GM10248 (cell line): ENCODE results near the gene CDON.
"Not testable (repeated sequence)": the region's sequence is repeated elsewhere in the genome, so short reads cannot be mapped to it uniquely, and the experiment has no call there.

Experiments
- CTCF ChIA-PET: fragments of 300-600 bp; sonication (Branson Sonifier 250); formaldehyde crosslinking; extraction: SDS; loops from one replicate; lab custom pipeline; 2021; ENCODE audit warnings: antibody characterized with exemption; lab: Yijun Ruan, JAX
- POLR2A ChIA-PET: fragments of 350-650 bp; sonication (Branson Sonifier 250); formaldehyde crosslinking; extraction: SDS; loops from one replicate; lab custom pipeline; 2020; ENCODE audit warnings: antibody characterized with exemption; lab: Yijun Ruan, JAX
- DNase-seq: peaks from one replicate; pipeline ENCODE4 v3.0.0; 2012; ENCODE audit errors: extremely low spot score
- TF ChIP-seq, protein P1 (sequence below): IDR thresholded peaks from 2 replicates; pipeline ENCODE4 v1.5.1; 2012; ENCODE audit warnings: mild to moderate bottlenecking, low read depth; ENCODE audit errors: extremely low read depth, missing control alignments, control extremely low read depth

Gene CDON

DNA sequence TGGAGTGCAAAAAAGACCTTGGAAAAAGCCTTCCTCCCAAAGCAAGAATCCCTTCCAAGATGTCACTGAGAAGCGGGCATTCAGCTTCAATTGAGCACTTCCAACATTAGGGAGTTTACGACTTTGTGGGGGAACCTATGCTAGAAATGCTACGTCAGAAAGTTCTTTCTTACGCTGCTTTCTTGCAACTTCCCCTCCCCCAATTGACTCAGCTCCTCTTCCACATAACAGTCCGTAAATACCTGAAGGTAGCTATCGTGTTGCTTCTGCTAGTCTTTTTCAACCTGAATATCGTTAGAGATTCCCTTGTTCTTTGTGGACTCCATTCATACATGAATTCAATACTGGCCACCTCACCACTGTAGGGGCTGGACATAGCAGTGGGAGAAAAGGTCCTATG, 69.8 kb downstream of the CDON start:
- TF ChIP-seq, protein P1, sequence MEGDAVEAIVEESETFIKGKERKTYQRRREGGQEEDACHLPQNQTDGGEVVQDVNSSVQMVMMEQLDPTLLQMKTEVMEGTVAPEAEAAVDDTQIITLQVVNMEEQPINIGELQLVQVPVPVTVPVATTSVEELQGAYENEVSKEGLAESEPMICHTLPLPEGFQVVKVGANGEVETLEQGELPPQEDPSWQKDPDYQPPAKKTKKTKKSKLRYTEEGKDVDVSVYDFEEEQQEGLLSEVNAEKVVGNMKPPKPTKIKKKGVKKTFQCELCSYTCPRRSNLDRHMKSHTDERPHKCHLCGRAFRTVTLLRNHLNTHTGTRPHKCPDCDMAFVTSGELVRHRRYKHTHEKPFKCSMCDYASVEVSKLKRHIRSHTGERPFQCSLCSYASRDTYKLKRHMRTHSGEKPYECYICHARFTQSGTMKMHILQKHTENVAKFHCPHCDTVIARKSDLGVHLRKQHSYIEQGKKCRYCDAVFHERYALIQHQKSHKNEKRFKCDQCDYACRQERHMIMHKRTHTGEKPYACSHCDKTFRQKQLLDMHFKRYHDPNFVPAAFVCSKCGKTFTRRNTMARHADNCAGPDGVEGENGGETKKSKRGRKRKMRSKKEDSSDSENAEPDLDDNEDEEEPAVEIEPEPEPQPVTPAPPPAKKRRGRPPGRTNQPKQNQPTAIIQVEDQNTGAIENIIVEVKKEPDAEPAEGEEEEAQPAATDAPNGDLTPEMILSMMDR, result no peak
- CTCF ChIA-PET, result no interaction called here
- POLR2A ChIA-PET, result no interaction called here
- DNase-seq, result no peak

DNA sequence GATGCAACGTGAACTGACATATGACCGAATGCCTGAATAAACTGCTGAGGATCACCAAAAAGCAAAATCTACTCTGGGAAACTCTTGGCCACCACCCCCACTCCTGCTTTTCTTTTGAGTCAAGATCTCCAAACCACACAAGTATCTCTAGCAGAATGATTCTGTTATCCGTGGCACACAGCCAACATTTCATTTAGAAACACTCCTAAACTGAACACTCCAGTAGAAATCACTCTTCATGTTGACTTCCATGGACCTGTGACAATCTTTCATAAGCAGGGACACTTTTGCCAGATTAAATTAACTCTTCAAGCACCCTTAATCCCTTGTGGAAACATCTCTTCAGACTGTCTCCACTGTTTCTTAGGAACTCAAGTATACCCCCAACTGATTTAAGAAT, 72.4 kb downstream of the CDON start:
- no peak for DNase-seq
- CTCF ChIA-PET, result no interaction called here
- POLR2A ChIA-PET, result no interaction called here
- TF ChIP-seq, protein P1, result no peak

DNA sequence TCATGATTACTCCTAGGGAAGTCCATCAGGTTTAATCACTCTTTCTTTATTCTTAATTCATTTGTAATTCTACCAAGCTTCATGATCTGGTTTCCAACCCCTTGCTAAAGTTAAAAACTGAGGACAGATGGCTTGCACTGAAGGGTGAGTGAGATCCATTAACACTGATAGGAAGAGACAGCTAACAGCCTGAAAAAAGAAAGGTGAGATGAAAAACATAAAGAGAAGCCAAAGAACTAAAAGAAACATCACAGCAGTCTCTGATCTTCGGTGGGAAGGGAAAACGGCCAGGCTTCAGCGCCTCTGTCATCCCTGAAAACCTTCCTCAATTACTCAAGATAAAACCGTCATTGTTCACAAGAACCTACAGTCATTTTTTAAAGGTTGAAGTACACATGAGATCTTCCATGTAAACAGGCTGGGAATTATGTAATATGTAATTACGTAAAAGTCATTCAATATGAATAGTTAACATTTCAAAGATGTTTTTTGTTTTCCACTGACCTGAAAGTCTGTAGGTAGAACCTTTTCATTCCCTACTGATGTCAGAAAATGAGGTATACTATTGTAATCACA, 75.5 kb downstream of the CDON start:
- CTCF ChIA-PET, result interaction anchor here (1.7 kb wide), 1 partner anchor 13 kb away, joined by 3 read pairs; no protein-coding TSS in a partner anchor
- no peak for DNase-seq
- TF ChIP-seq, protein P1, result no peak
- POLR2A ChIA-PET, result no interaction called here

DNA sequence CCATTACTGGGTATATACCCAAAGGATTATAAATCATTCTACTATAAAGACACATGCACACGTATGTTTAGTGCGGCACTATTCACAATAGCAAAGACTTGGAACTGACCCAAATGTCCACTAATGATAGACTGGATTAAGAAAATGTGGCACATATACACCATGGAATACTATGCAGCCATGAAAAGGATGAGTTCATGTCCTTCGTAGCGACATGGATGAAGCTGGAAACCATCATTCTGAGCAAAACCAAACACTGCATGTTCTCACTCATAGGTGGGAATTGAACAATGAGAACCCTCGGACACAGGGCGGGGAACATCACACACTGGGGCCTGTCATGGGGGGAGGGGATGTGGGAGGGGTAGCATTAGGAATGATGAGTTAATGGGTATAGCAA, 76.7 kb downstream of the CDON start:
- POLR2A ChIA-PET, DNase-seq: not testable (repeated sequence)
- CTCF ChIA-PET, result interaction anchor here (1.0 kb wide), 1 partner anchor 17 kb away, joined by 3 read pairs; no protein-coding TSS in a partner anchor

DNA sequence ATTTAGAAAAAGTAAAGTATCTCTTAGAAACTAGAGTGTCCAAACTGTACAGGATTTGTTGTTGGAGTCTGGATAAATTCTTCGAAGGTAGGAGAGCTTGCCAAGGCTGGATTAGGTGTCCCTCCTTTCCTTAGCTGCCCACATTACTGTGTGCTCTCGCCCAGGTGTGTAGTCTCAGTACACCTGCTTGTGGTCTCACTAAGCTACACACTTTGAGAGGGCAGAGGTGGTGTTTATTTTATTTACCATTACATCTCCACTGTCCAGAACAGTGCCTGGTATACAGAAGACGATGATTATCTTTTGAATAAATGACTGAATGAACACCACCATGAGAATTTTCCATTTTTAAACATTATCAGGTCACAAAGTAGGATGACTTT, 80.3 kb downstream of the CDON start:
- DNase-seq, result no peak
- TF ChIP-seq, protein P1, result no peak
- ChIA-PET CTCF (no interaction called here), POLR2A (no interaction called here)

DNA sequence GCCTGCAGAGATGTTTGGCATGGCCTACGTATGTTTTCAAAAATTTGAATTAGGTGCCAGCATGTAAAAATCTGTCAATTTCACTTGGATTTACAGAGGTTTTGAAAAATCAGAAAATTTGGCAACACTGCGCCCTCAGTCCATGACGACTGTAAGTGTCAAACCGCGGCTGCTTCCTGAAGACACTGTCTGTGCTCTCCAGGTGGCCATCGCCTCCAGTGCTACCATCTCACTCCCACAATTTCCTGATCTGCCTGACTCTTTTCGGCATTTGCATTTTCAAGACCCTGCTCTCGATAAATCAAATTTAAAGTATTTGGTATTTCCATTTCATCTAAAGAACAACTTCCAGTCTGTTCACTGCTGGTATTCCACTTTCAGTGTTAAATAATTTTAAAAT, 82.2 kb downstream of the CDON start:
- no peak for DNase-seq
- CTCF ChIA-PET, result interaction anchor here (1.3 kb wide), 1 partner anchor 213 kb away, joined by 3 read pairs; no protein-coding TSS in a partner anchor

DNA sequence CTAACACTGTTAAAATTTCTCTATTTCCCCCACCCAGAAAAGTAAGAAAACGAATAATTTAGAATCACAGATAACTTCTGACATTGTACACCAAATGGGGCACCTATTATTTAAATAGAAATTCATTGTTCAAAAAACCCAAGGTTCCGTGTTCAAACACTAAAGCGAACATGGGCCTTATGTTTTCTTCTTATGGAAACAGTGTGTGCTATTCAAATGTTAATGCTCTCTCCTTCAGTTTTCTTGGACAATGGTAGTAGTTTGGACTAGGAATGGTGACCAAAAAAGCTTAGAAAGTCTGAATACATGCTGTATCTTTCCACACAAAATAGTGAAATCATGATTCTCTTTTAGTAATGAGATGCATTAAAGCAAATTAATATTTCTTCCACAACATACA, 83.2 kb downstream of the CDON start:
- POLR2A ChIA-PET, result no interaction called here
- no peak for DNase-seq
- CTCF ChIA-PET, result interaction anchor here (1.3 kb wide), 1 partner anchor 214 kb away, joined by 3 read pairs; no protein-coding TSS in a partner anchor
- TF ChIP-seq, protein P1, result no peak

More for the DNA sequence above, 82.2 kb downstream of the CDON start:
- TF ChIP-seq, protein P1, result no peak
- POLR2A ChIA-PET, result no interaction called here
